Purkinje cell (primary cell): Measurements from ENCODE around the gene TEX48. TPM values are rescaled to one million over a fixed set of nuclear protein-coding genes. Genes with fewer than 3 reads are reported as not detected.

Source experiments
- polyA plus RNA-seq: library from polyadenylated mRNA; unstranded; fragments of >200 nt; fragmentation: Nextera tagmentation; gene quantifications from 2 replicates; pipeline ENCODE4 v1.2.1, GENCODE V29; 2014

TEX48 gene
- polyA plus RNA-seq = not detected in 2 replicates

DNA sequence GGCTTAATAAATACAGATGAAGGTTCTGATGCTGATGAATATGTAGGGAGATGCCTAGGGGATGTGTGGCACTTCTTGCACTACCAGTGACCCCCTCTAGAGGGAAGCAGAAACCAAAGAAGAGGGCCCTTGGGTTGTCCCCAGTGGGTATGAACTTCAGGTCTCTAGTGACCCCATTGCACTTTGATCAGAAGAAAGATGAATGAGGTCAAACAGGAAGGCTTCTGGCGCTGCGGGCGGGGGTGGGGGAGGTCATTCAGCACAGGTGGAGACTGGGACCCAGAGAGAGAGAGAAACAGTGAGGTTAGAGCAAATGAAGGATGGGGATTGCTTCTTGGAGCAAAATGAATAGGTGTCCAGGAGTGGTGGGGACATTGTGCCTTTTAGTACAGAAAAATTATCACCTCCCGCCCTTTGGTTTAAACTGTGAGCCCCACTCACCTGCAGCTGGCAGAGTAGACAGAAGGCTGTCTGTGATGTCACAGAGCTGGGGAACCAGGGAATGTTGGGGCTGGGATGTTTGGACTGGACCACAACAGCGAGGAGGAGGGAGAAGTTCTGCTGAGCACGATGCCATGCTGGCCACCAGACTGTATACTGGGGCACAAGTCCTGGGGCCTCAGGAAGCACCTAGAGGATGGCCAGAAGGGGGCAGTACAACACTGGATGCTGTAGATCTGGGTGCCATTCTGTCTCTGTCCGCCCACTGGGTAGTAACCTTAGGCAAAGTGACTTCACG is at the start of gene TEX48:
TEX48 (minus strand) TSS at position 599 of the 739 bp plus-strand sequence. CDS start 10,469 bp downstream, outside the sequence.

DNA sequence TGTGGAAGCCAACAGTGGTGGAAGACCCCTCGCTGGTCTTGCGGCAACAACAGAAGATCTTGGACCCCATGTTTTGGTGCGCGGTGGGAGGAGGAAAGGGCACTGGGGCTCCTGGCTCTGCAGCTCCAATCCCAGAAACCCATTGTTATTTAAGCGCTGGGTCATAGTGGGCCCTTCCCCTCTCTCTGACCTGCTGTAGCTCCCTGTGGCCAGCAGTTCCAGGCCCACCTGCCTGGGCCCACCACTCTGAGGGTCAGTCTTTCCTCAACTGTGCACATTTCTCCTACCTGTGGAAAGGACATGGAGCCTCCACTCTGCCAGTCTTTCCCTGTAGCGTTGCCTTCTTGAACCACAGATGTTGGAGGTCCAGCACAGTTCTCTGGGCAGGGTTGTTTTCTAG is 24.3 kb downstream of the TEX48 start, which contains the start of gene TEX53:
TEX53 (minus strand) TSS at position 101 of the 400 bp plus-strand sequence; CDS start at position 70, 31 bp downstream.

Other genes starting within 250 kb of the TEX48 start
- 2.0 TPM in 1 of 2 replicates, not detected in the other for gene WHRN, start 176.7 kb downstream of the TEX48 start, polyA plus RNA-seq
- 294 and 397 TPM in 2 replicates for gene ATP6V1G1, start 94.4 kb downstream of the TEX48 start, polyA plus RNA-seq
- gene TMEM268, start 70.9 kb downstream of the TEX48 start, polyA plus RNA-seq = 2.7 and 7.1 TPM in 2 replicates
- gene TEX53, start 24.4 kb downstream of the TEX48 start, polyA plus RNA-seq = not detected in 2 replicates
- gene TNFSF15, start 123.8 kb upstream of the TEX48 start, polyA plus RNA-seq = not detected in 2 replicates
- gene TNFSF8, start 248.4 kb upstream of the TEX48 start, polyA plus RNA-seq = not detected in 2 replicates